Activated naive CD4-positive, alpha-beta T cell treated with anti-CD3 and anti-CD28 coated beads, Interleukin-2, amount 50 U/mL, for 16 hours (primary cell): ENCODE data around the gene LNP1.
"Not testable (repeated sequence)": the region's sequence is repeated elsewhere in the genome, so short reads cannot be mapped to it uniquely, and the experiment has no call there.

Experiments
- DNase-seq: peaks from one replicate; pipeline ENCODE4 v3.0.0-alpha.2; 2020

LNP1 gene

DNA sequence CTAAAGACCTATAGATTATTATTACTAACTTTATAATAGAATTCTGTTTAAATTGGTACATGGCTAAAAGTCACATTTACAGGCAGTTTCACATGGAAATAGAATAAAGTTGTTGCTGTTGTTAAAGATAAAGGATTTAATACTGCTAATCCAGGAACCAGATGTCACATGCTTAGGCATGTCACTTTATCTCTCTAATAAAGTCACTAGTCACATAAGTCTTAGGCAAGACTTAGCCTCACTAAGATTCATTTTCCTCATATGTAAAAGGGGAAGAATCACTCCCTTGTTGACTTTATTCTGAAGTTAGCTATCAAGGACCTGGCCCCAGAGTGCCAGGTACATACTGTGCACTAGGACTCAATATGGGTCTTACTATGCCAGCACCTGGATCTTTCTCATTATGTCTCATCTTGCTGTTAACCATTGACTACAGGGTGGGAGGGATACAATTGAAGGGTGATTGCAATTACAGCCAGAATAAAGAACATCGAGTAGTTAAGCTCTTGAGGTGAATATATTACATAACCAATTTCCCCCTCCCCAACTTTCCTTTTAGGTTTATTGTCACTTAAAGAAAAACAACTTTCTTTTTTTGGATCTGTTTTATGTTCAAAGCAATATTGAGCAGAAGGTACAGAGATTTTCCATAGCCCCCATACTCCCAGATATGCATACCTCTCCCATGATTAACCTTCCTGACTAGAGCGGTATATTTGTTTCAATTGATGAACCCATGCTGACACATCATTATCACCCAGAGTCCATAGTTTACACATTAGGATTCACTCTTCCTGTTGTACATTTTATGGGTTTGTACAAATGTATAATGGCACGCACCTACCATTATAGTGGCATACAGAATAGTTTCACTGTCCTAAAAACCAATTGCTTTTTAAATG lies 36.6 kb downstream of the LNP1 start:
- no peak for DNase-seq

DNA sequence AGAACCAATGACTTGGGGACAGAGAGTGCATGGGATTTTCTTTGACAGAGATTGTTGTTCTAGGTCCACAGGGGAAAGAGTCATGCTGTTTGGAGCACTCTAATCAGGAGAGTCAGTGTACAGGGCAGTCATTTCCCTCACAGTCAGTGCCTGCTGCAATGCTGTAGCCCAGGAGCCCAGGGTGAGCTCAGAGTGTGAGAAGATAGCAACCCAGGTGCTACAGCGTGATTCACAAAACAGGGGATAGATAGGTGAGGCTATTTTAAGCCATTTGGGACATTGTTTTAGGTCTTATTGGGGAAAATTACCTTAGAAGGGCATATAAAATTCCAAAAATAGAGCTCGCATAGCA lies 37.3 kb downstream of the LNP1 start:
- DNase-seq: no peak

DNA sequence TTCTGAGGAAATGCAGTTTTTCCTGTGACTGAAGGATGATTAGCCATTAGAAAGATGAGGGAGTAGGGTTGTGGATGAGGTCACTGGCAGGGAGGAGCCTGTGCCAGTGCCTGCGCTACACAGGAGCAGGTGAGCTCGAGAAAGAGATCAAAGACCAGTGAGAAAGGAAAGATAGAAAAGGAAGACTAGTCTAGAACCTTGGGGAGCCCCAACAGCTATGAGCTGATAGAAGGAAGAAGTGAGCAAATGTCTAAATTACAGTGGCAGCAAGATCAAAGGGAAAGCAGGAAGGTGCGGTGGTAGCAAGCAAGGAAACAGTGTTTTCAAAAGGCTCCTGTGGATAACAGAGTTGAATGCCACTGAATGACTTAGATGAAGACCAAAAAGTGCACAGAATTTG lies 39.6 kb downstream of the LNP1 start:
- no peak for DNase-seq

DNA sequence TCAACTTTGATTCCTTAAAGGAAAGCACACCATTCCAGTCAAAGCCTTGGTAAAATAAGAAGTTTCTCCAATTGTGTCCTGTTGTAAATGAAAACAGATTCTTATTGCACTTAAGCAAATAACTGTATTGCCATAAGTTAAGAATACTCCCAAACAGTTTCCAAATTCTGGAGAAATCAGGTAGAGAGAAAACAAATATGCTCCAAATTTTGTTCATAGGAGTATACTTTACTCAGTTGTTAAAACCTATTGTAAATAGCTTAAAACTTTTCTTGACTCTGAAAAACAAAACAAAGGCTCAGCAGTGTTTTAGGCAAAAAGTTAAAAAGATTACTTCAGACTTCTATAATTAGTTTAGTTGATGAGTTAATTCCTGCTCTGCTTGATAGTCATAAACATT lies 42.4 kb downstream of the LNP1 start:
- DNase-seq: no peak

DNA sequence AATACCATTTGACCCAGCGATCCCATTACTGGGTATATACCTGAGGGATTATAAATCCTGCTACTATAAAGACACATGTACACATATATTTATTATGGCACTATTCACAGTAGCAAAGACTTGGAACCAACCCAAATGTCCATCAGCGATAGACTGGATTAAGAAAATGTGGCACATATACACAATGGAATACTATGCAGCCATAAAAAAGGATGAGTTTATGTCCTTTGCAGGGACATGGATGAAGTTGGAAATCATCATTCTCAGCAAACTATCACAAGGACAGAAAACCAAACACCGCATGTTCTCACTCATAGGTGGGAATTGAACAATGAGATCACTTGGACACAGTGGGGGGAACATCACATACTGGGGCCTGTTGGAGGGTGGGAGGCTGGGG lies 45.7 kb downstream of the LNP1 start:
- not testable (repeated sequence) for DNase-seq

DNA sequence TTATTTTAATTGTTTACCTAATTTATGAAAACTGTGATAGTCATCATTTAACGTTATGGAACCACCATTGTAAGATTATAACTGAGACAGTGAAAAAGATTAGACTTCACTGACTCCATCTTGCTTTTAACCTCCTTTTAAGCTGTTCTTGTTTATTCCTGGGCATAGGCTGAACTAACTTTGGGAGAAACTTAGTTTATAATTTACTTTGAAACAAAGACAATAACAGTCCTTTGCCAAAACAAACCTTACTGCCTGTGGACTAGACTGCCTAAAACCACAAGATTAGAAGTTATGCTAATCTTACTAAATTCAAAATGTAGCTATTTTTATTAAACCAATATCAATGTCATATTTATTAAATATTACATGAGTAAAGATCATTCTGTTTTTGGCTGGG lies 46.7 kb downstream of the LNP1 start:
- no peak for DNase-seq

DNA sequence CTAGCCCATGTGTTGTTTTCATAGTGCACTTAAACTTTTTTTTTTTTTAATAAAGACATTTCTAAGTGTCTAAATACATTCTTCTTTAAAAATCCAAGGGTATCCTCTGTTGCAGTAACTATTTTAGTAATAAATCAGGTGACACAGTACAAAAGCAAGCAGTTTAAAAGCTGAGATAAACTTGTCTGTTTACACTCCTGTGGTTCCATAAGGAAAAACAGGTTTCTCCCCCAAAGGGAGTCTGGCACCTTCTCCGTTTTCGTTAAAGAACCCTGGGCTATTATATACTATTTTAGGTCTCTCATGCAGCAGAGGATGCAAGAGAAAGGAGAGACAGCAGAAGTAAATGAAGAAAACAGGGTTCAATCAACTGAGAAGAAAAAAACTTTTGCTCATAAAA lies 47.9 kb downstream of the LNP1 start:
- no peak for DNase-seq

DNA sequence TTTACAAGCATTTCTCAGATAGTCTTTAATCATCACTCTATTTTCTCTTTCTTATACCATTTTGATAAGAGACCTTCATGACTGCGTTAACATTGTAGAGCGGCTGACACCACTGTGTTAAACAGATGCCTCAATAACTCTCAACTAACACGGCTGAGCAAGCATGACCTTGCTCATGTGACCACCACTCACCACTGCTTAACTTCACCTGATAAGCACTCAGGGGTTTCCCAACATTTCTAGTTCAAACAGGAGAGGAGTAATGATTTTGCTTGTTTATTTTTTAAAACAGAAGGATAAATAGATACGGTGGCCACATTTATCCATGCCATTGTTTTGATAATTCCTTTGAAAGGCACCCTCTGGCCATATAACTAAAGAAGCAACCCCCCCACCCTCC lies 53.3 kb downstream of the LNP1 start:
- DNase-seq: no peak

DNA sequence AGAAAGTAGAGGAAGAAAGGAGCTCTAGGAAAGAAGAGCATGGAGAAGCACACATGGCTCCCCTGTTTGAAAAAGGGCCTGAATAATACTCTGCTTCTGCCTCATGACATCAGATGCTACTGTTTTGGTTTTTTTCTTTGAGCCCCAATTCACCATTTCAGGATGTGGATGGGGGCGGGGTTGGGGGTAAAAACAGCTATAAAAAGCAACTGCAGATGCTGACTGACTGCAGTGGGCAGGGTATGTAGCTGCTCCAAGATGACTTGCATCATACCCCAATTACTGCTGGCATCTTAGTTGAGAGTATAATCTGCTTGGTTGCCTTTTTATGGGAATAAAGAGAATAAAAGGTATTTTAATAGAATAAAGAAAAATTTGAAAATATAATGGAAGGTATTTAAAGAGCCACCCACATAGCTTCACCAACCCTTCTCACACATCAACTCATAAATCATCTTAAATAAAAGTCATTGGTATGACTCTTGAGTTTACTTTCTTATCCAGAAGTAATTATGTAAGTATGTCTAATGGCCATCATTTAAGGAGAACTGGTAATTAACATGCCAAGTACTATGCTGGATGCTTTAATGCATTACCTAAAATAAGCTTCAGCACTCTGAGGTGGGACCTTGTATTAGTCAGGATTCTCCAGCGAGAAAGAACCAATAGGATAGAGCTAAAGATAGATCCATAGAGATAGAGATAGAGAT lies 54.7 kb downstream of the LNP1 start:
- no peak for DNase-seq

DNA sequence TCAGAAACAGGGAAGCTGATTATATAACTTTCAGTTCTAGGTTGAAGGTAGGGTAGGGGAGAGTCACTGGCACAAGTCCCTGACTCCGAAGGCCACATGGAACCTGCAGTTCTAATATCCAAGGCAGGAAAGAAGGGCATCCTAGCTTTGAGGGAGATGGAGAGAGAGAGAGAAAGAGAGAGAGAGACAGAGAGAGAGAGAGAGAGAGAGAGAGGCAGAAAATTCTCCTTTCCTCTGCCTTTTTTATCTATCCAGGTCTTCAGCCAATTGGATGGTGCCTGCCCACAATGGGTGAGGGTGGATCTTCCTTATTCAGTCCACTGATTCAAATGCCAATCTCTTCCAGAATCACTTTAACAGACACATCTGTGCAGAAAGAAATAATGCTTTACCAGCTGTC lies 55.4 kb downstream of the LNP1 start:
- no peak for DNase-seq

DNA sequence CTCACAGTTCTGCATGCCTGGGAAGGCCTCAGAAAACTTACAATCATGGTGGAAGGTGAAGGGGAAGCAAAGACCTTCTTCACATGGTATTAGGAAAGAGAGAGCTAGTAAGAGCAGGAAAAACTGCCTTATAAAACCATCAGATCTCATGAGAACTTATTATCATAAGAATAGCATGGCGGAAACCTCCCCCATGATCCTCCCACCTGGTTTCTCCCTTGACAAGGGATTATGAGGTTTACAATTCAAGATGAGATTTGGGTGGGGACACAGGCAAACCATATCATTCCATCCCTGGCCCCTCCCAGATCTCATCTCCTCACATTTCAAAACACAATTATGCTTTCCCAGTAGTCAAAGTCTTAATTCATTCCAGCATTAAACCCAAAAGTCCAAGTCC lies 56.5 kb downstream of the LNP1 start:
- DNase-seq: no peak

DNA sequence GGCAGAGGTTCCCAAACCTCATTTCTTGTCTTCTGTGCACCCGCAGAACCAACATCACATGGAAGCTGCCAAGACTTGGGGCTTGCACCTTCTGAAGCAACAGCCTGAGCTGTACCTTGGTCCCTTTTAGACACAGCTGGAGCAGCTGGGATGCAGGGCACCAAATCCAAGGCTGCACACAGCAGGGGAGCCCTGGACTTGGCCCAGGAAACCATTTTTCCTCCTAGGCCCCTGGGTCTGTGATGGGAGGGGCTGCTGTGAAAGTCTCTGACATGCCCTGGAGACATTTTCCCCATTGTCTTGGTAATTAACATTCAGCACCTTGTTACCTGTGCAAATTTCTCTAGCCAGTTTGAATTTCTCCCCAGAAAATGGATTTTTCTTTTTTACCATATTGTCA lies 57.5 kb downstream of the LNP1 start:
- no peak for DNase-seq

DNA sequence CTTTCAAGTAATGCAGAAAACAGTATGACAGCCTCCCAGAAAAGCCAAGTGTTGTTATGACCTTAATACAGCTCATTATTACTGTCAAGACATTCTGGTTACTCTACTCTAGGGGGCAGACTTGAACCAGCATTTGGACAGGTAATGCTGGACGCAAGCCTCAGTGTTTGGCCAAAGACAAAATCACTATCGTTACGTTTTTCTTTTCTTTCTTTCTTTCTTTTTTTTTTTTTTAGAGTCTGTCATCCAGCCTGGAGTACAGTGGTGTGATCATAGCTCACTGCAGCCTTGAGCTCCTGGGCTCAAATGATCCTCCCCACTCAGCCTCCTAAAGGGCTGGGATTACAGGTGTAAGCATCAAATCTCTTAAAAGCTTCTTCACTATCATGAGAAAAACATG lies 61.7 kb downstream of the LNP1 start:
- DNase-seq: no peak

DNA sequence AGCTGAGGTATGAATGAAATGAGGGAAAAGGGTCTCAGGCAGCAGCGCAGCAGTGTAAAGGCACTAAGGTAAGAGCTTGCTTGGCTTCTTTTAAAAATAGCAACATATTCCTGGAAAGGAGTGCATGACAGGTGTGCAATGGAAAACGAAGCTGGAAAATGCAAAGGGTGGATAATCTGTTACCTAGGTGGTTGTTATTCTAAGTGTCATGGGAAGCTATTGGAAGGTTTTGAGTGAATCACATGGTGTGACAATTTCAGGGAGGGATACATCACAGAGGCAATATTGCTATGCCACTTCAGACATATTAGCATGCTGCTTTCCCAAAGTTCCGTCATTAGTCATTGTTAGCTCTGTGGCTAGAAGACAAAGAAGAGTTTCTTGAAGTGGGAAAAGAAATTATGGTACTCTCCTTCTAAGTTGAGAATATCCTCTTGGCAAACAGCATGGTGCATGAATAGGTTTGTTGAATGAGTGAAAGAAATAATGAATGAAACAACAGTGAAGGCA lies 62.4 kb downstream of the LNP1 start:
- no peak for DNase-seq

DNA sequence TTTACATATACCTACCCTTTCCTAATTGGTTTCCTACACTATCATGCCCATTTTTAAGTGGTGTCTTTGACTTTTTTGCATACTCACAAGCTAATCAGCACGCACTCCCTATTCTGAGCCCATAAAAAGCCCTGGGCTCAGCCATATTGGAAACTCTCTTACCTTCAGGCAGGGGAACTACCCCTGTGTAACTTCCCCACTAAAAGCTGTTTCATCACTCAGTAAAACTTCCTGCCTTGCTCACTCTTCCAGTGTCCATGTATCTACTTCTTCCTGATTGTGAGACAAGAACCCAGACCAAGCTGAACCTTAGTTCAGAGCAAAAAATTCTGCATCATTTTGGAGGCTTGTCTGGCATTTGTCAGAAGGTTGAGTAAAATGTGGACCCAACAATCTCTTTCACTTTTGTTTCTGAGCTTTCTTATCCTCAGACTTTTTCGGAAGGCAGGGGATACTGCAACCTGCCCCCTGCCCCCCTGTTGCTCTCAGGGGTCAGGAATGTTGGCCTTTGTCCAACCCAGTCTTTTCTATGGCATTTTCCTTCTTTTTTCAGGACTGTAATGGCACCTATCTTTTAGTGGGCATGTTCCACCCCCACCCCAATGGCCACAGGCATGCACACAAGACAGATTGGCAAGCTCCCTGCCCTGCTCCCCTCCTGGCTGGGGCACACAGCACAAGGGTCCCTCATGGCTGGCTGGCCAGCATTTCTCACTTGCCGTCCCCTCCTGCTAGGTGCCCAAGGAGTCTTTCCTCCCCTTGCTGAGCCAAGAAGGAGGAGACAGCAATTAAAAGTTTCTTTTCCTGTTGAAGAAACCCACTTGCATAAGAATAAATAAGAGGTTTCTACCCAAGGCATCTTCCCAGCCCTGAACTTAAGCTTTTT lies 64.8 kb downstream of the LNP1 start:
- no peak for DNase-seq

DNA sequence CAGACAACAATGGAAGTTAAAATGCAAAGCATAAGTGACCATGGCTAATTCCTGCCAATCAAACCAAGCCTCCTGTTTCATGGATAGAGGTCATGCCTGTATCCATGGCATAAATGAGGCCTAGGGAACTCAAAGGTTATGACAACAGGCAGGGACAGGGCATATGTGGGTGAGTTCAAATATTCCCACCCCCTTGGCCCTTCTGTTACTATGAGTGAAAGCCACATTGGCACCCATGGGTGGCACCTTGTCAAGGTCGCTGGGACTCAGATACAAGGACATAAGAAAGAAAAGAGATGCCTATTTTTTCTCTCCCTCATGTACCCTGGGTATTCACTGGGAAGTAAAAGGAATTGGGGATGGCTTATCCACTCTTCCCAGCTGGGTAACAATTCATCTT lies 65.8 kb downstream of the LNP1 start:
- DNase-seq: no peak

DNA sequence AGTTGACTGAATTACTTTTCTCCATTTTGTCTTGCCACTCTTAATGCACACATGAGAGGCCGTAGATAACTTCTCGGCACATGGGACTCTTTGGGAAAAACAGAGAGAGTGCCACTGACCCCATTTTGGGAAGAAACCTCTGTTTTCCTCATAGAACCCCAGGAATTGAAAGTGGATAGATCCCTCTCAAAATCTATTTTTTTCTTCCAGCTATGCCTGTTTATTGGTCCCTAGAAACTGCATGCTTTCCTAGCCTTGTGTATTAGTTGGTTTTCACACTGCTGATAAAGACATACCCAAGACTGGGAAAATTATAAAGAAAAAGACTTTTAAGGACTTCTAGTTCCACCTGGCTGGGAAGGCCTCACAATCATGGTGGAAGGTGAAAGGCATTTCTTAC lies 67.3 kb downstream of the LNP1 start:
- no peak for DNase-seq

DNA sequence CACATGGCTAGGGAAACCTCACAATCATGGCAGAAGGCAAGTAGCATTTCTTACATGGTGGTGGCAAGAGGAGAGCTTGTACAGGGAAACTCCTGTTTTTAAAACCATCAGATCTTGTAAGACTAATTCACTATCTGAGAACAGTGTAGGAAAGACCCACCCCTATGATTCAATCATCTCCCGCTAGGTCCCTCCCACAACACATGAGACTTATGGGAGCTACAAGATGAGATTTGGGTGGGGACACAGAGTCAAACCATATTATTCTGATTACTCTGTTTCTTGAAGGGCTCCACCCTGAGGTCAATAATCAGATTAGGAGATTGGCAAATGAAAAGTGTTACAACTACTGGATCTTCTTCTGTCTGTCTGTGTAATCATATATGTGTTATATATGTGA lies 69.6 kb downstream of the LNP1 start:
- no peak for DNase-seq

DNA sequence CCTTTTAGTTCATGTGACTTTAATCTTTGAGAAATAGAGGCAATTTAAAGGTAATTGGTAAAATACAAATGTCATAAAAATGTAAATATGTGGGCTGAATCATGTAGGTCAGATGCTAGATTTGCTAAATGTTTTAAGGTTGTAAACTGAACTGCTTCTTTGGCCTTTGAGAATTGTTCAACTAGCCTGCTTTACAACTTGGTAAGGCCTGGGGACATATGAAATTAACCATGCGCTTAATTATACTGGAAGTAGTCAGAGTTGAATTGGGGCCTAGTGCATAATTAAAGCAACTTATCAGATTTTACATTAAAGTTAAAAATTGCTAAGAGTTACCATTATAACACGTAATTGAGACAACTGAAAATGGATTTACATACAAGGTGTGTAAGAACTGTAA lies 70.1 kb downstream of the LNP1 start:
- no peak for DNase-seq

DNA sequence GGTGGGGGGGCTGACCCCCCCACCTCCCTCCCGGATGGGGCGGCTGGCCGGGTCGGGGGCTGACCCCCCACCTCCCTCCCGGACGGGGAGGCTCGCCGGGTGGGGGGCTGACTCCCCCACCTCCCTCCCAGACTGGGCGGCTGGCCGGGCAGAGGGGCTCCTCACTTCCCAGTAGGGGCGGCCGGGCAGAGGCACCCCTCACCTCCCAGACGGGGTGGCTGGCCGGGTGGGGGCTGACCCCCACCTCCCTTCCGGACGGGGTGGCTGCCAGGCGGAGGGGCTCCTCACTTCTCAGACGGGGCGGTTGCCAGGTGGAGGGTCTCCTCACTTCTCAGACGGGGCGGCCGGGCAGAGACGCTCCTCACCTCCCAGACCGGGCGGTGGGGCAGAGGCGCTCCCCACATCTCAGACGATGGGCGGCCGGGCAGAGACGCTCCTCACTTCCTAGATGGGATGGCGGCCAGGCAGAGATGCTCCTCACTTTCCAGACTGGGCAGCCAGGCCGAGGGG lies 76.6 kb downstream of the LNP1 start:
- DNase-seq: not testable (repeated sequence)

DNA sequence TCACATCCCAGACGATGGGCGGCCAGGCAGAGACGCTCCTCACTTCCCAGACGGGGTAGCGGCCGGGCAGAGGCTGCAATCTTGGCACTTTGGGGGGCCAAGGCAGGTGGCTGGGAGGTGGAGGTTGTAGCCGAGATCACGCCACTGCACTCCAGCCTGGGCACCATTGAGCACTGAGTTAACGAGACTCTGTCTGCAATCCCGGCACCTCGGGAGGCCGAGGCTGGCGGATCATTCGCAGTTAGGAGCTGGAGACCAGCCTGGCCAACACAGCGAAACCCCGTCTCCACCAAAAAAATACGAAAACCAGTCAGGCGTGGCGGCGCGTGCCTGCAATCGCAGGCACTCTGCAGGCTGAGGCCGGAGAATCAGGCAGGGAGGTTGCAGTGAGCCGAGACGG lies 77.2 kb downstream of the LNP1 start:
- DNase-seq: not testable (repeated sequence)

DNA sequence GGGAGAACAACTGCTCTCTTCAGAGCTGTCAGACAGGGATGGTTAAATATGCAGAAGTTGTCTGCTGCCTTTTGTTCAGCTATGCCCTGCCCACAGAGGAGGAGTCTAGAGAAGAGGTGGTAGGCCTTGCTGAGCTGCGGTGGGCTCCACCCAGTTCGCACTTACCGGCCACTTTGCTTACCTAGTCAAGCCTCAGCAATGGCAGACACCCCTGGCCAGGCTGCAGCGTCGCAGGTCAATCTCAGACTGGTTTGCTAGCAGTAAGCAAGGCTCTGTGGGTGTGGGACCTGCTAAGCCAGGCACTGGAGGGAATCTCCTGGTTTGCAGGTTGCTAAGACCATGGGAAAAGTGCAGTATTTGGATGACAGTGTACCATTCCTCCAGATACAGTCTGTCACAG lies 78.7 kb downstream of the LNP1 start:
- DNase-seq: no peak

DNA sequence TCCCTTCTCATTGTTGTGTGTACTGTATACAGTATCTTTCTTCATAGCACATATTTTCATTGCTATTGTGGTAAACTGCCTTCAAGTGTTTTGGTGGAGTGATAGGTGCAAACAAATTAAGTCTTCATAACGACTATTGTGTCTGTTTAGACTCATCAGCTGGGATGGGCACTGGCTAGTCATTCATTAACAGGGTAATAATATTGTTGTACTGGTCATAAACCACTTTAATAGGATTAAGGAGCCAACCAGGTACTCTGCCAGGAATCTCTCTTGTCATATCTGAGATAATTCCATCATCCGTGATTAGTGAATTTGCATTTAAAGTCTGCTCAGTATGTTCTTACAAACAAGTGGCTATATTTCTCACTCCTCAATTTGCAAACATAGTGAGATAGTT lies 80.8 kb downstream of the LNP1 start:
- no peak for DNase-seq
